Peyer's patch (tissue), 4 donors: ENCODE measurements around the gene CNTNAP5. TPM values are rescaled to one million over a fixed set of nuclear protein-coding genes. Genes with fewer than 3 reads are reported as not detected.

Experiments used
- DNase-seq, 3 donors: peaks; one replicate each; pipeline ENCODE4 v3.0.0-alpha.2; 2017 to 2019
- H3K27ac ChIP-seq, 4 donors: fragments of 200-600 bp; sonication (generic); one replicate each; pipeline ENCODE4 v1.5.1; 2016 to 2019
- H3K27me3 ChIP-seq, 2 donors: fragments of 200-600 bp; sonication (generic); one replicate each; pipeline ENCODE4 v1.5.1; 2019
- H3K36me3 ChIP-seq, 3 donors: fragments of 200-600 bp; sonication (generic); one replicate each; pipeline ENCODE4 v1.5.1; 2016 to 2019
- H3K4me1 ChIP-seq, 4 donors: fragments of 200-600 bp; sonication (generic); one replicate each; pipeline ENCODE4 v1.5.1; 2016 to 2019
- H3K4me3 ChIP-seq, 4 donors: fragments of 200-600 bp; sonication (generic); 1 replicate in 3 of 4; 2 replicates in 1 of 4; pipeline ENCODE4 v1.5.1; 2016 to 2019; ENCODE audit warnings: mild to moderate bottlenecking in 1 of 4
- H3K9me3 ChIP-seq, 4 donors: fragments of 200-600 bp; sonication (generic); one replicate each; pipeline ENCODE4 v1.5.1; 2016 to 2019; ENCODE audit warnings: mild to moderate bottlenecking in 1 of 4
- POLR2A ChIP-seq, 2 donors: fragments of 450-650 bp; IDR thresholded peaks; one replicate each; pipeline ENCODE4 v1.5.1; 2017; ENCODE audit warnings: antibody characterized with exemption in 2 of 2, mild to moderate bottlenecking in 2 of 2, moderate library complexity in 2 of 2
- total RNA-seq, 4 donors: library from RNA; depleted of rRNA; stranded (reverse); fragments of >200 nt; gene quantifications; one replicate each; pipeline ENCODE4 v1.1.0, GENCODE V29; 2016
- TF ChIP-seq, protein P1 (sequence below), 6 experiments: fragments of 450-650 bp in 4 of 6; fragments of 200-600 bp in 2 of 6; sonication (generic) in 1 of 6; IDR thresholded peaks; one replicate each; pipeline ENCODE4 v1.5.1; 2017 to 2019; ENCODE audit warnings: antibody characterized with exemption in 6 of 6, mild to moderate bottlenecking in 3 of 6, moderate library complexity in 1 of 6

The CNTNAP5 gene
- total RNA-seq, 4 donors from 2014 or later: not detected

DNA sequence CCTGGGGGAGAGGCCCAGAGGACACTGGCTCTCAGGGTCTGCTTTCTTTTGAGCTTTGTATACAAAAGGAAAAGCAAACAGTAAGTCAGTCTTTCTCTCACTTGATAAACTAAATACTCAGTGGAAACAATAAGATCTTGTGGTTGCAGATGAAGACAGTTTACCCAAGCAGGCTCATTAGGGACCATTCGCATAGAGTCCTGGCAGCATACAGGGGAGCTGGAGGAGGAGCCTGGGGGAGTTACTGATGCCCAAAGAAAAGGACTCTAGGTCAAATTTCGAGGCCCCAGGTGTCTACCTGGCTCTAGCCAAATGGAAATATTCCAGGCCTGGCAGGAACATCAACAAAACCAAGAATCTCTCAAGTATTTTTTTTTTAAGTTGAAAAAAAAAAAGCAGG lies 225.3 kb downstream of the CNTNAP5 start:
- Histone ChIP-seq H3K4me1 (no peaks in the 10 kb centered on the region), H3K4me3 (no peak overlapping the region), H3K27ac (no peak overlapping the region), H3K9me3 (no peaks in the 10 kb centered on the region), H3K27me3 (no peaks in the 10 kb centered on the region), H3K36me3 (no peaks in the 10 kb centered on the region)
- no peak for DNase-seq
- TF ChIP-seq, protein P1, sequence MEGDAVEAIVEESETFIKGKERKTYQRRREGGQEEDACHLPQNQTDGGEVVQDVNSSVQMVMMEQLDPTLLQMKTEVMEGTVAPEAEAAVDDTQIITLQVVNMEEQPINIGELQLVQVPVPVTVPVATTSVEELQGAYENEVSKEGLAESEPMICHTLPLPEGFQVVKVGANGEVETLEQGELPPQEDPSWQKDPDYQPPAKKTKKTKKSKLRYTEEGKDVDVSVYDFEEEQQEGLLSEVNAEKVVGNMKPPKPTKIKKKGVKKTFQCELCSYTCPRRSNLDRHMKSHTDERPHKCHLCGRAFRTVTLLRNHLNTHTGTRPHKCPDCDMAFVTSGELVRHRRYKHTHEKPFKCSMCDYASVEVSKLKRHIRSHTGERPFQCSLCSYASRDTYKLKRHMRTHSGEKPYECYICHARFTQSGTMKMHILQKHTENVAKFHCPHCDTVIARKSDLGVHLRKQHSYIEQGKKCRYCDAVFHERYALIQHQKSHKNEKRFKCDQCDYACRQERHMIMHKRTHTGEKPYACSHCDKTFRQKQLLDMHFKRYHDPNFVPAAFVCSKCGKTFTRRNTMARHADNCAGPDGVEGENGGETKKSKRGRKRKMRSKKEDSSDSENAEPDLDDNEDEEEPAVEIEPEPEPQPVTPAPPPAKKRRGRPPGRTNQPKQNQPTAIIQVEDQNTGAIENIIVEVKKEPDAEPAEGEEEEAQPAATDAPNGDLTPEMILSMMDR (IDR thresholded peaks at IDR 0.05): no peak
- no peak for TF ChIP-seq POLR2A (IDR thresholded peaks at IDR 0.05)

DNA sequence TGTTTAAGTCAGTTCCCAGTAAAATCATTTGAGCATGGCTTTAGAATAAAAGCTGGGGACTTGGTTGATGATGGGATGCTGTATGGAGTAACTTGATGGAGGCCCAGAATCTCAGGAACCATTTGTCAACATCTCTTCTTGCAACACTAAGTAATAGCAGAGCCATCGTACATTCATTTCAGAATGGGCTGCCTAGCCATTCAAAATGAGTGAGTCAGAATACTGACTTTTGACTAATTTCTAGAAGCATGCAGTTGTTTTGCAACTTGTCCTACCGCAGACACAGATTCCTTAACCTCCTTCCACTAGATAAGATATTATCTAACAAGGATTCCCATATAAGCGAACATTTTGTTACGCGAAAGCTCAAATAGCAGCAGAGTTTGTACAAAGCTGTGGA lies 229.5 kb downstream of the CNTNAP5 start:
- no peak overlapping the region for H3K27ac ChIP-seq
- DNase-seq: no peak
- no peaks in the 10 kb centered on the region for H3K4me1 ChIP-seq
- H3K27me3 ChIP-seq: no peaks in the 10 kb centered on the region
- TF ChIP-seq, protein P1 (IDR thresholded peaks at IDR 0.05): no peak
- no peak for TF ChIP-seq POLR2A (IDR thresholded peaks at IDR 0.05)
- H3K36me3 ChIP-seq: no peaks in the 10 kb centered on the region
- no peak overlapping the region for H3K4me3 ChIP-seq
- no peaks in the 10 kb centered on the region for H3K9me3 ChIP-seq

DNA sequence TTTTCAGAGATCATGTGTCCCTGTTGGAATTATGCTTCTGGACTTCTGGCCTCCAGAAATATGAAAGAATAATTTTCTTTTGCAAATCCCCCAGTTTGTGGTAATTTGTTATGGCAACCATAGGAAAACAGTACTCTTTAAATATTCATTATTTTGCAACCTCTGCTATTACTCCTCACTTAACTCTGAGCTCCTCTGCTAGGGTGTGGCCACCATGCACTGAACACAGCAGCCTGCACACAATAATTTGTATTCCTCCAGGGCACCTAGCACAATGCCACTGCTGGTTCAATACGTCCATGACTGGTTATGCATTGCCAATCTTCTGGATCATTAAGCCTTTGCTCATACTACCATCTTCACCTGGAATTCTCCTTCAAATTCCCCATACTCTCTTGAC lies 232.0 kb downstream of the CNTNAP5 start:
- no peak for DNase-seq
- Histone ChIP-seq H3K27me3 (no peaks in the 10 kb centered on the region), H3K27ac (no peak overlapping the region), H3K9me3 (no peaks in the 10 kb centered on the region), H3K36me3 (no peaks in the 10 kb centered on the region), H3K4me3 (no peak overlapping the region), H3K4me1 (no peaks in the 10 kb centered on the region)
- TF ChIP-seq, protein P1 (IDR thresholded peaks at IDR 0.05): no peak
- no peak for TF ChIP-seq POLR2A (IDR thresholded peaks at IDR 0.05)

DNA sequence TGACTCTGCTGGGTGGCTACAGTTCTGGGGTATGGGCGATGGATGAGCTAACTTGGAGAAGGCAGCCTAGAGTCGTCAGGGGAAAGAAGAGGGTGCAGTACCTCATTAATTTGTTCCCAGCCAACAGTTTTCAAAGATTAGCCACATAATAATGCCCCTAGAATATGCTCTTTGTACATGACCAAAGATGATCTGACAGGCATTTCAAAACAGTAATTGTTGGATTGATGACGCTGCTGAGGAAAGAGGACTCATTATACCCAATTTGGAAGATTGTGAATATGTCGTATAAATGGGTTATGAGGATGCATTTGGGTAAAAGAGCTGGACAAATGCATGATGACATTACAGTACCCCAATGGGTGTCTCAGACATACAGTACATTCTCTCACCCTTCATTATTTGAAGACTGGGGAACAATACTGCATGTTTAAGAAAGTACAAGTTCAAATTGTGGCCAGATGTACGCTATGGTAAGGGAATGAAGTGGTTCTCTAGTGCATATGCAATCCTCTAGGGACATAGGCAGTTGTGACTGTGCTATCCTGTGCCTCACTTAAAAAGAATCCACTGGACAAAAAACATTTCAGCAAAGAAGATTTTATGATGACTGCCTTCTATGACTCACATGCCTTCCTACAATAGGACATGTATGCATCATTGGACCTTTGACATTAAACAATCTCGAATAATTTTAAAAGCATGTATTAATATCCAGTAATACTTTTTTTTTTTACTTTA lies 233.2 kb downstream of the CNTNAP5 start:
- Histone ChIP-seq H3K4me1 (no peaks in the 10 kb centered on the region), H3K27ac (no peak overlapping the region), H3K4me3 (no peak overlapping the region), H3K27me3 (no peaks in the 10 kb centered on the region), H3K36me3 (no peaks in the 10 kb centered on the region), H3K9me3 (no peaks in the 10 kb centered on the region)
- no peak for TF ChIP-seq POLR2A (IDR thresholded peaks at IDR 0.05)
- TF ChIP-seq, protein P1 (IDR thresholded peaks at IDR 0.05): no peak
- no peak for DNase-seq

DNA sequence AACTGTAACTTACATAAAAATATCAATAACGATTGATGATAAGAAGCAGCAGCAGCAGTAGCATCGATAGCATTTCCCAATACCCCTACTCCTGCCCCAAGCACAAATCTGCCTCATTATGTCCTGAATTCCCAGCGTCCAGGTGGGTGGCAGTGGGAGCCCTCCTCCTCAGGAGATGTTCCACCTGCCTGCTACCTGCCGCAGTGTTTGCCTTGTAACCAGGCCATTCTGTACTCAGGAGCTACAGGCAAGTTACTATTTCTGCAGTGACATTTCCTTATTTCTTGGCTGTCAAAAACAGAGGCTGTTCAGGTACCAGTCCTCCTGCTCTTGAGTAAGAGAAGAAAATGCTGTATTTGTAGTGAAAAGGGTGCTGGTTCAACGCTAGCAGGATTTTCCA lies 236.4 kb downstream of the CNTNAP5 start:
- H3K4me1 ChIP-seq: no peaks in the 10 kb centered on the region
- no peak for TF ChIP-seq POLR2A (IDR thresholded peaks at IDR 0.05)
- TF ChIP-seq, protein P1 (IDR thresholded peaks at IDR 0.05): no peak
- H3K9me3 ChIP-seq: no peaks in the 10 kb centered on the region
- no peaks in the 10 kb centered on the region for H3K36me3 ChIP-seq
- H3K4me3 ChIP-seq: no peak overlapping the region
- no peaks in the 10 kb centered on the region for H3K27me3 ChIP-seq
- DNase-seq: no peak
- H3K27ac ChIP-seq: no peak overlapping the region
